HepG2 (cell line): Measurements from ENCODE around the gene ZDHHC14. TPM values are rescaled to one million over a fixed set of nuclear protein-coding genes. Genes with fewer than 3 reads are reported as not detected.
A peak's percentile ranks its signal among the peaks of the same experiment; 100 is the strongest.

ENCODE experiments used
- ARID2 ChIP-seq: sonication (generic); formaldehyde crosslinking; IDR thresholded peaks from 2 replicates; pipeline ENCODE4 v1.8.1; 2022; ENCODE audit warnings: mild to moderate bottlenecking, missing genetic modification reagents, borderline replicate concordance
- CCAR2 ChIP-seq: fragments of 200-400 bp; formaldehyde crosslinking; optimal IDR thresholded peaks from 2 replicates; pipeline ENCODE3; 2018; ENCODE audit warnings: low read depth, mild to moderate bottlenecking, low read length, moderate library complexity
- E2F5 ChIP-seq: sonication (generic); formaldehyde crosslinking; conservative IDR thresholded peaks from 2 replicates; pipeline ENCODE4 v1.4.0; 2020; ENCODE audit warnings: missing genetic modification reagents
- EZH2 ChIP-seq: conservative IDR thresholded peaks from 2 replicates; pipeline ENCODE4 v1.6.1; 2012; ENCODE audit warnings: mild to moderate bottlenecking, low read depth, low read length, moderate library complexity
- HMG20A ChIP-seq: IDR thresholded peaks from 2 replicates; pipeline ENCODE4 v1.6.1; 2016; ENCODE audit warnings: borderline replicate concordance
- IRF2 ChIP-seq: IDR thresholded peaks from 2 replicates; pipeline ENCODE4 v1.6.1; 2018; ENCODE audit warnings: missing genetic modification reagents, missing compliant biosample characterization
- JUND ChIP-seq: sonication (generic); formaldehyde crosslinking; IDR thresholded peaks from 2 replicates; pipeline ENCODE4 v1.8.0; 2022; ENCODE audit warnings: mild to moderate bottlenecking, missing genetic modification reagents
- MXI1 ChIP-seq: IDR thresholded peaks from 3 replicates; pipeline ENCODE4 v1.6.1; 2012; ENCODE audit warnings: low read depth, low read length, inconsistent platforms, borderline replicate concordance
- NFATC3 ChIP-seq: sonication (generic); formaldehyde crosslinking; IDR thresholded peaks from 2 replicates; pipeline ENCODE4 v1.5.1; 2020; ENCODE audit warnings: mild to moderate bottlenecking, missing genetic modification reagents
- NR2F6 ChIP-seq, 2 experiments: IDR thresholded peaks; 2 replicates each; pipeline ENCODE4 v1.6.1; 2016; ENCODE audit warnings: antibody characterized with exemption in 1 of 2, mild to moderate bottlenecking in 1 of 2
- PHB2 ChIP-seq: fragments of 450-650 bp; IDR thresholded peaks from 2 replicates; pipeline ENCODE4 v1.6.1; 2018; ENCODE audit not compliant: partially characterized antibody
- SMYD3 ChIP-seq: sonication (generic); formaldehyde crosslinking; IDR thresholded peaks from 2 replicates; pipeline ENCODE4 v1.8.1; 2023; ENCODE audit warnings: mild to moderate bottlenecking, missing genetic modification reagents
- SRY ChIP-seq: sonication (generic); formaldehyde crosslinking; IDR thresholded peaks from 2 replicates; pipeline ENCODE4 v1.8.0; 2022; ENCODE audit warnings: mild to moderate bottlenecking, missing genetic modification reagents
- TEAD3 ChIP-seq: optimal IDR thresholded peaks from 2 replicates; pipeline ENCODE3; 2016; ENCODE audit warnings: borderline replicate concordance
- ZBTB38 ChIP-seq: sonication (generic); formaldehyde crosslinking; IDR thresholded peaks from 2 replicates; pipeline ENCODE4 v1.5.1; 2020; ENCODE audit warnings: mild to moderate bottlenecking, missing genetic modification reagents
- ZBTB49 ChIP-seq: sonication (generic); formaldehyde crosslinking; IDR thresholded peaks from 2 replicates; pipeline ENCODE4 v1.4.0; 2020; ENCODE audit warnings: missing genetic modification reagents, borderline replicate concordance
- ZKSCAN1 ChIP-seq: fragments of 150-350 bp; IDR thresholded peaks from 2 replicates; pipeline ENCODE4 v1.6.1; 2014; ENCODE audit warnings: low read length
- ZMAT3 ChIP-seq: sonication (generic); formaldehyde crosslinking; conservative IDR thresholded peaks from 2 replicates; pipeline ENCODE4 v1.7.0; 2021; ENCODE audit warnings: missing genetic modification reagents
- ZNF143 ChIP-seq: sonication (generic); formaldehyde crosslinking; IDR thresholded peaks from 2 replicates; pipeline ENCODE4 v1.4.0; 2020; ENCODE audit warnings: missing genetic modification reagents
- ZNF225 ChIP-seq: sonication (generic); formaldehyde crosslinking; IDR thresholded peaks from 2 replicates; pipeline ENCODE4 v1.4.0; 2020; ENCODE audit warnings: mild to moderate bottlenecking, missing genetic modification reagents
- ZNF251 ChIP-seq: sonication (generic); formaldehyde crosslinking; IDR thresholded peaks from 2 replicates; pipeline ENCODE4 v1.9.0; 2021; ENCODE audit warnings: mild to moderate bottlenecking, missing genetic modification reagents
- ZNF296 ChIP-seq: sonication (generic); formaldehyde crosslinking; conservative IDR thresholded peaks from 2 replicates; pipeline ENCODE4 v1.5.0; 2020; ENCODE audit warnings: mild to moderate bottlenecking, missing genetic modification reagents
- ZNF343 ChIP-seq: sonication (generic); formaldehyde crosslinking; IDR thresholded peaks from 2 replicates; pipeline ENCODE4 v1.4.0; 2020; ENCODE audit warnings: mild to moderate bottlenecking, missing genetic modification reagents
- ZNF350 ChIP-seq: sonication (generic); formaldehyde crosslinking; IDR thresholded peaks from 2 replicates; pipeline ENCODE4 v1.4.0; 2020; ENCODE audit warnings: mild to moderate bottlenecking, low read depth, missing genetic modification reagents, borderline replicate concordance
- ZNF431 ChIP-seq: sonication (generic); formaldehyde crosslinking; IDR thresholded peaks from 2 replicates; pipeline ENCODE4 v1.9.0; 2022; ENCODE audit warnings: missing genetic modification reagents, low read depth, mild to moderate bottlenecking, borderline replicate concordance
- ZNF44 ChIP-seq: sonication (generic); formaldehyde crosslinking; IDR thresholded peaks from 2 replicates; pipeline ENCODE4 v1.5.1; 2020; ENCODE audit warnings: mild to moderate bottlenecking, missing genetic modification reagents
- ZNF501 ChIP-seq: sonication (generic); formaldehyde crosslinking; IDR thresholded peaks from 2 replicates; pipeline ENCODE4 v1.5.1; 2020; ENCODE audit warnings: mild to moderate bottlenecking, moderate library complexity, missing genetic modification reagents
- ZNF747 ChIP-seq: sonication (generic); formaldehyde crosslinking; IDR thresholded peaks from 2 replicates; pipeline ENCODE4 v1.8.1; 2023; ENCODE audit warnings: missing genetic modification reagents, mild to moderate bottlenecking, borderline replicate concordance
- polyA plus RNA-seq, 8 experiments: library from polyadenylated mRNA; depleted of rRNA in 3 of 8; stranded (reverse) in 7 of 8; unstranded in 1 of 8; fragments of >200 nt; fragmentation: Illumina TruSeq in 4 of 8; extraction: Trizol in 4 of 8; gene quantifications; 2 replicates each; pipeline versions ENCODE4 v1.2.1 to v1.2.3, GENCODE V29; 2011 to 2016; ENCODE audit warnings: low read depth in 4 of 8, missing spikeins in 1 of 8, mixed read lengths in 1 of 8; ENCODE audit not compliant: insufficient read depth in 1 of 8
- total RNA-seq, 5 experiments: library from RNA; depleted of rRNA; stranded (reverse); fragments of >200 nt; fragmentation: Illumina TruSeq; extraction: Trizol; gene quantifications; 2 replicates each; pipeline ENCODE4 v1.2.3, GENCODE V29; 2016; ENCODE audit warnings: low read depth in 1 of 5
- TF ChIP-seq, protein P1 (sequence below): sonication (generic); formaldehyde crosslinking; IDR thresholded peaks from 2 replicates; pipeline ENCODE4 v1.4.0; 2020; ENCODE audit warnings: mild to moderate bottlenecking, missing genetic modification reagents

Gene ZDHHC14
- total and polyA plus RNA-seq, 2 of the 13 experiments (the other 11 are each of a cell fraction or from before 2014, with no cell fraction given) = 3.7 to 9.5 TPM

GRCh38 chr6:157535340-157536222 is 154.6 kb downstream of the ZDHHC14 start (continued):
- TF ChIP-seq SMYD3 (CRISPR knock-in tag) (no peak), IRF2 (CRISPR knock-in tag) (0 out of 2 replicates have a peak, but pooled peaks have one; percentile 18), PHB2 (no peak), JUND (CRISPR knock-in tag) (0 out of 2 replicates have a peak, but pooled peaks have one; percentile 26), ZNF501 (CRISPR knock-in tag) (no peak), ZNF225 (CRISPR knock-in tag) (no peak), ZBTB38 (CRISPR knock-in tag) (no peak; the same call in 1 of the 2 replicates), ZBTB49 (CRISPR knock-in tag) (no peak), TEAD3 (CRISPR knock-in tag) (peak; percentile 88), ZNF296 (CRISPR knock-in tag) (no peak), ZNF343 (no peak), NR2F6 (IDR thresholded peaks at IDR 0.05) (peak; percentile 56; the same call in 1 of the 2 replicates), NR2F6 (CRISPR knock-in tag; IDR thresholded peaks at IDR 0.05) (peak; percentile 64; the same call in 1 of the 2 replicates), ZNF143 (no peak), HMG20A (CRISPR knock-in tag) (no peak; the same call in 1 of the 2 replicates), E2F5 (no peak), ZNF431 (CRISPR knock-in tag) (no peak), SRY (no peak), CCAR2 (no peak), NFATC3 (CRISPR knock-in tag) (no peak), ARID2 (CRISPR knock-in tag) (0 out of 2 replicates have a peak, but pooled peaks have one; percentile 34), ZNF44 (CRISPR knock-in tag) (no peak), ZMAT3 (CRISPR knock-in tag) (no peak), MXI1 (no peak), ZNF747 (CRISPR knock-in tag) (no peak), EZH2 (no peak), ZNF350 (CRISPR knock-in tag) (no peak), ZKSCAN1 (no peak), ZNF251 (CRISPR knock-in tag) (no peak)
- TF ChIP-seq, protein P1, sequence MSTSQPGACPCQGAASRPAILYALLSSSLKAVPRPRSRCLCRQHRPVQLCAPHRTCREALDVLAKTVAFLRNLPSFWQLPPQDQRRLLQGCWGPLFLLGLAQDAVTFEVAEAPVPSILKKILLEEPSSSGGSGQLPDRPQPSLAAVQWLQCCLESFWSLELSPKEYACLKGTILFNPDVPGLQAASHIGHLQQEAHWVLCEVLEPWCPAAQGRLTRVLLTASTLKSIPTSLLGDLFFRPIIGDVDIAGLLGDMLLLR = no peak
